GM18861 (cell line): Measurements from ENCODE around the gene RBM4B.
"Not testable (repeated sequence)": the region's sequence is repeated elsewhere in the genome, so short reads cannot be mapped to it uniquely, and the experiment has no call there.

ENCODE experiments used
- ATAC-seq: cut with Tn5 transposase; IDR thresholded peaks from one replicate; pipeline ENCODE4 v1.9.1; 2021; ENCODE audit not compliant: unreplicated experiment

RBM4B gene

GRCh38 chr11:66677599-66678375, at the start of gene RBM4B:
Gene RBM4B, minus strand, starts transcription at chr11:66677887. Its CDS starts 808 bp downstream, at chr11:66677079.
- ATAC-seq = peak; percentile 72

GRCh38 chr11:66725647-66726046, 48.0 kb upstream of the RBM4B start:
- no peak for ATAC-seq

GRCh38 chr11:66725114-66725513, 47.4 kb upstream of the RBM4B start:
- ATAC-seq = no peak

GRCh38 chr11:66724167-66724566, 46.5 kb upstream of the RBM4B start:
- not testable (repeated sequence) for ATAC-seq

- no peak for ATAC-seq
These were observed 46.0 kb upstream of the RBM4B start for GRCh38 chr11:66723693-66724092.

GRCh38 chr11:66722745-66723651, 45.3 kb upstream of the RBM4B start:
- no peak for ATAC-seq

GRCh38 chr11:66721939-66722338, 44.3 kb upstream of the RBM4B start:
- no peak for ATAC-seq

- ATAC-seq = no peak
These were observed 43.3 kb upstream of the RBM4B start for GRCh38 chr11:66720899-66721470.

- ATAC-seq = no peak
These were observed 42.7 kb upstream of the RBM4B start for GRCh38 chr11:66720223-66720898.

GRCh38 chr11:66719111-66719872, 41.6 kb upstream of the RBM4B start:
- no peak for ATAC-seq

- ATAC-seq = no peak
These were observed 40.8 kb upstream of the RBM4B start for GRCh38 chr11:66718320-66718971.

GRCh38 chr11:66717925-66718319, 40.2 kb upstream of the RBM4B start:
- no peak for ATAC-seq

GRCh38 chr11:66716996-66717395, 39.3 kb upstream of the RBM4B start:
- no peak for ATAC-seq

- no peak for ATAC-seq
These were observed 37.8 kb upstream of the RBM4B start for GRCh38 chr11:66715346-66716085.

- no peak for ATAC-seq
These were observed 36.2 kb upstream of the RBM4B start for GRCh38 chr11:66713746-66714480.

- ATAC-seq = no peak
These were observed 32.8 kb upstream of the RBM4B start for GRCh38 chr11:66710384-66710930.

- no peak for ATAC-seq
These were observed 31.0 kb upstream of the RBM4B start for GRCh38 chr11:66708701-66709100.

- no peak for ATAC-seq
These were observed 30.4 kb upstream of the RBM4B start for GRCh38 chr11:66708094-66708493.
